KBM-7 (cell line): ENCODE results near the gene THEMIS.

Experiments used
- DNase-seq: peaks from one replicate; pipeline ENCODE4 v3.0.0-alpha.2; 2015
- in situ Hi-C: fragments of 300-500 bp; cut with MboI; formaldehyde crosslinking; loops from 2 replicates; pipeline ENCODE4 v1.14.3; 2020; ENCODE audit warnings: low sequenced_read_pairs, low pct_unique_long_range_greater_than_20kb, mixed read lengths

THEMIS gene

GRCh38 chr6:127868338-127868737 lies 32.5 kb downstream of the THEMIS start:
- in situ Hi-C loops, result no loop called here
- no peak for DNase-seq

- in situ Hi-C loops, result no loop called here
- no peak for DNase-seq
Observed at GRCh38 chr6:127866766-127867165, 34.1 kb downstream of the THEMIS start.

GRCh38 chr6:127865108-127865507 lies 35.8 kb downstream of the THEMIS start:
- DNase-seq, result no peak
- in situ Hi-C loops, result no loop called here

- DNase-seq, result no peak
- in situ Hi-C loops, result no loop called here
Observed at GRCh38 chr6:127864701-127865100, 36.2 kb downstream of the THEMIS start.

GRCh38 chr6:127860723-127861122 lies 40.1 kb downstream of the THEMIS start:
- in situ Hi-C loops, result no loop called here
- no peak for DNase-seq

GRCh38 chr6:127859956-127860355 lies 40.9 kb downstream of the THEMIS start:
- DNase-seq, result no peak
- in situ Hi-C loops, result no loop called here

- no peak for DNase-seq
- in situ Hi-C loops, result no loop called here
Observed at GRCh38 chr6:127858727-127859391, 42.0 kb downstream of the THEMIS start.

- in situ Hi-C loops, result no loop called here
- DNase-seq, result peak; percentile 16
Observed at GRCh38 chr6:127857051-127857637, 43.7 kb downstream of the THEMIS start.

- in situ Hi-C loops, result no loop called here
- DNase-seq, result peak; percentile 24
Observed at GRCh38 chr6:127855542-127856159, 45.2 kb downstream of the THEMIS start.

GRCh38 chr6:127854009-127854408 lies 46.8 kb downstream of the THEMIS start:
- no peak for DNase-seq
- in situ Hi-C loops, result no loop called here

GRCh38 chr6:127851197-127851596 lies 49.7 kb downstream of the THEMIS start:
- DNase-seq, result no peak
- in situ Hi-C loops, result no loop called here

- in situ Hi-C loops, result no loop called here
- DNase-seq, result no peak
Observed at GRCh38 chr6:127845242-127845641, 55.6 kb downstream of the THEMIS start.

- in situ Hi-C loops, result no loop called here
- no peak for DNase-seq
Observed at GRCh38 chr6:127844529-127844928, 56.3 kb downstream of the THEMIS start.

- in situ Hi-C loops, result no loop called here
- no peak for DNase-seq
Observed at GRCh38 chr6:127843582-127843981, 57.3 kb downstream of the THEMIS start.

- DNase-seq, result no peak
- in situ Hi-C loops, result no loop called here
Observed at GRCh38 chr6:127842562-127842961, 58.3 kb downstream of the THEMIS start.

GRCh38 chr6:127841811-127842210 lies 59.0 kb downstream of the THEMIS start:
- DNase-seq, result no peak
- in situ Hi-C loops, result no loop called here

- no peak for DNase-seq
- in situ Hi-C loops, result no loop called here
Observed at GRCh38 chr6:127834136-127834535, 66.7 kb downstream of the THEMIS start.

GRCh38 chr6:127833336-127833735 lies 67.5 kb downstream of the THEMIS start:
- in situ Hi-C loops, result no loop called here
- DNase-seq, result no peak

- no peak for DNase-seq
- in situ Hi-C loops, result no loop called here
Observed at GRCh38 chr6:127832381-127832780, 68.5 kb downstream of the THEMIS start.

- in situ Hi-C loops, result no loop called here
- no peak for DNase-seq
Observed at GRCh38 chr6:127824061-127824460, 76.8 kb downstream of the THEMIS start.

GRCh38 chr6:127821431-127821830 lies 79.4 kb downstream of the THEMIS start:
- in situ Hi-C loops, result no loop called here
- DNase-seq, result no peak
